A549 (cell line): ENCODE results near the gene CX3CR1.
"Not testable (repeated sequence)": the region's sequence is repeated elsewhere in the genome, so short reads cannot be mapped to it uniquely, and the experiment has no call there.

Experiments used
- CHD4 ChIP-seq: fragments of 200-600 bp; sonication (generic); IDR thresholded peaks from 2 replicates; pipeline ENCODE4 v1.6.1; 2016; ENCODE audit warnings: antibody characterized with exemption, mild to moderate bottlenecking, borderline replicate concordance
- RARB ChIP-seq: fragments of 250-450 bp; sonication (Bioruptor Pico); IDR thresholded peaks from 2 replicates; pipeline ENCODE4 v1.8.0; 2021; ENCODE audit warnings: mild to moderate bottlenecking, moderate library complexity

DNA sequence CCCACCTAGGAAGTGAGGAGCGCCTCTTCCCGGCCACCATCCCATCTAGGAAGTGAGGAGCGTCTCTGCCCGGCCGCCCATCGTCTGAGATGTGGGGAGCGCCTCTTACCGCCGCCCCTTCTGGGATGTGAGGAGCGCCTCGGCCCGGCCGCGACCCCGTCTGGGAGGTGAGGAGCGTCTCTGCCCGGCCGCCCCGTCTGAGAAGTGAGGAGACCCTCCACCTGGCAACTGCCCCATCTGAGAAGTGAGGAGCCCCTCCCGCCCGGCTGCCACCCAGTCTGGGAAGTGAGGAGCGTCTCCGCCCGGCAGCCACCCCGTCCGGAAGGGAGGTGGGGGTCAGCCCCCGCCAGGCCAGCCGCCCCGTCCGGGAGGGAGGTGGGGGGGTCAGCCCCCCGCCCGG is 52.2 kb downstream of the CX3CR1 start:
- TF ChIP-seq RARB (CRISPR knock-in tag); CHD4: not testable (repeated sequence)
